BLaER1 treated with 17β-estradiol and CSF1 and Interleukin-3, amounts not matched to agents 10 nM and 100 nM (cell line): ENCODE results near the gene P2RY6.
"Not testable (repeated sequence)": the region's sequence is repeated elsewhere in the genome, so short reads cannot be mapped to it uniquely, and the experiment has no call there.

ENCODE experiments used
- H3K27ac ChIP-seq, 11 experiments: shearing (Covaris generic); formaldehyde crosslinking; 2 replicates each; pipeline ENCODE4 v1.8.1; 2022
- H3K27me3 ChIP-seq, 11 experiments: shearing (Covaris generic); formaldehyde crosslinking; 2 replicates each; pipeline ENCODE4 v1.8.1; 2022
- H3K36me3 ChIP-seq, 11 experiments: shearing (Covaris generic); formaldehyde crosslinking; 2 replicates each; pipeline ENCODE4 v1.8.1; 2022
- H3K4me1 ChIP-seq, 10 experiments: shearing (Covaris generic); formaldehyde crosslinking; 2 replicates each; pipeline ENCODE4 v1.8.1; 2022
- H3K4me2 ChIP-seq, 11 experiments: shearing (Covaris generic); formaldehyde crosslinking; 2 replicates each; pipeline ENCODE4 v1.8.1; 2022
- H3K4me3 ChIP-seq, 10 experiments: shearing (Covaris generic); formaldehyde crosslinking; 2 replicates each; pipeline ENCODE4 v1.8.1; 2022
- H3K9ac ChIP-seq, 11 experiments: shearing (Covaris generic); formaldehyde crosslinking; 2 replicates each; pipeline ENCODE4 v1.8.1; 2022
- H3K9me3 ChIP-seq, 11 experiments: shearing (Covaris generic); formaldehyde crosslinking; replicated peaks in 1 of 11; 2 replicates each; pipeline ENCODE4 v1.8.1; 2022
- H4K20me1 ChIP-seq, 11 experiments: shearing (Covaris generic); formaldehyde crosslinking; 2 replicates each; pipeline ENCODE4 v1.8.1; 2022
- Cebpa-rat ChIP-seq, 11 experiments: shearing (Covaris generic); IDR thresholded peaks; 2 replicates each; pipeline ENCODE4 v1.8.1; 2022

Gene P2RY6

GRCh38 chr11:73229321-73229895 lies 42.7 kb upstream of the P2RY6 start:
- no peaks in the 10 kb centered on the region for H4K20me1 ChIP-seq
- H3K4me1 ChIP-seq, result peaks cover under 1 to 16% (median 11%) of the 10 kb centered on the region in 10 experiments; a peak in 17 of 20 replicates
- peak overlapping the region in 10 of 11 experiments; percentile 13 to 53 (median 38); a peak in 15 of 22 replicates for H3K4me2 ChIP-seq
- H3K9me3 ChIP-seq, result no peaks in the 10 kb centered on the region
- TF ChIP-seq Cebpa-rat (IDR thresholded peaks at IDR 0.05), result no peak
- H3K9ac ChIP-seq, result 0 out of 22 replicates have a peak overlapping the region, but pooled peaks of 2 of the 11 experiments have one; percentile 7 to 17
- H3K36me3 ChIP-seq, result no peaks in the 10 kb centered on the region
- H3K27me3 ChIP-seq, result no peaks in the 10 kb centered on the region
- no peak overlapping the region for H3K27ac ChIP-seq
- no peak overlapping the region for H3K4me3 ChIP-seq

GRCh38 chr11:73229896-73230875 lies 42.0 kb upstream of the P2RY6 start:
- H3K4me2 ChIP-seq, result peak overlapping the region in 10 of 11 experiments; percentile 13 to 53 (median 38); a peak in 16 of 22 replicates
- no peaks in the 10 kb centered on the region for H4K20me1 ChIP-seq
- peaks cover 0 to 12% (median 8%) of the 10 kb centered on the region in 10 experiments; a peak in 15 of 20 replicates for H3K4me1 ChIP-seq
- no peaks in the 10 kb centered on the region for H3K36me3 ChIP-seq
- H3K9me3 ChIP-seq, result no peaks in the 10 kb centered on the region
- no peak for TF ChIP-seq Cebpa-rat (IDR thresholded peaks at IDR 0.05)
- no peaks in the 10 kb centered on the region for H3K27me3 ChIP-seq
- H3K9ac ChIP-seq, result 0 out of 22 replicates have a peak overlapping the region, but pooled peaks of 2 of the 11 experiments have one; percentile 7 to 17
- no peak overlapping the region for H3K27ac ChIP-seq
- H3K4me3 ChIP-seq, result no peak overlapping the region

DNA sequence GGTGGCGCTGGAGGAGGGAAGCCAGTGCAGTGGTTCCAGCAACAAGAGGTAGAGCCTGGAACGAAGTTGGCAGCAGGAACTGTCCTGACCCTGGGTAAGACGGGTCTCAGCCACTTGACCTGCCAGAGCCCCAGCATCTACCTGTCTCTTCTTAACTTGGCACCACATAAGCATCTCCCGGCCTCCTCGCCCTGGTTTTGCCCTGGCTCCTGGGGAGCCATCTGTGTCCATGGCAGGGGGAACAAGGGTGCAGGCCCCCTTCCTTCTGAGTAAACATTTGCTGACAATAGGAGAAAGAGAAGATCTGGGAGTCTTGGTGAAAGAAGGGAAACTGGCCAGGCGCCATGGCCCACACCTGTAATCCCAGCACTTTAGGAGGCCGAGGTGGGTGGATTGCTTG lies 41.2 kb upstream of the P2RY6 start:
- H3K36me3 ChIP-seq, result no peaks in the 10 kb centered on the region
- no peaks in the 10 kb centered on the region for H3K27me3 ChIP-seq
- peaks cover 0 to 12% (median 8%) of the 10 kb centered on the region in 10 experiments; a peak in 15 of 20 replicates for H3K4me1 ChIP-seq
- no peak overlapping the region for H3K4me3 ChIP-seq
- no peaks in the 10 kb centered on the region for H3K9me3 ChIP-seq
- H3K9ac ChIP-seq, result no peak overlapping the region
- TF ChIP-seq Cebpa-rat (IDR thresholded peaks at IDR 0.05), result no peak
- H4K20me1 ChIP-seq, result no peaks in the 10 kb centered on the region
- no peak overlapping the region for H3K27ac ChIP-seq
- no peak overlapping the region for H3K4me2 ChIP-seq

- peaks cover 1 to 12% (median 9%) of the 10 kb centered on the region in 10 experiments; a peak in 18 of 20 replicates for H3K4me1 ChIP-seq
- H3K4me2 ChIP-seq, H3K4me3 ChIP-seq, H3K9me3 ChIP-seq, H3K27ac ChIP-seq, H3K9ac ChIP-seq, H4K20me1 ChIP-seq, H3K27me3 ChIP-seq, H3K36me3 ChIP-seq: not testable (repeated sequence)
Observed at GRCh38 chr11:73232487-73232886, 39.7 kb upstream of the P2RY6 start.

- TF ChIP-seq Cebpa-rat (IDR thresholded peaks at IDR 0.05), result no peak
- Histone ChIP-seq H3K9ac (no peak overlapping the region), H3K9me3 (no peaks in the 10 kb centered on the region), H3K27ac (no peak overlapping the region), H3K36me3 (no peaks in the 10 kb centered on the region), H3K4me2 (peak overlapping the region in 1 of 11 experiments; percentile 49; a peak in 1 of 22 replicates), H3K4me3 (no peak overlapping the region), H3K4me1 (peaks cover 6 to 19% (median 13%) of the 10 kb centered on the region in 10 experiments; a peak in 18 of 20 replicates), H3K27me3 (no peaks in the 10 kb centered on the region), H4K20me1 (no peaks in the 10 kb centered on the region)
Observed at GRCh38 chr11:73233211-73233610, 38.9 kb upstream of the P2RY6 start.

DNA sequence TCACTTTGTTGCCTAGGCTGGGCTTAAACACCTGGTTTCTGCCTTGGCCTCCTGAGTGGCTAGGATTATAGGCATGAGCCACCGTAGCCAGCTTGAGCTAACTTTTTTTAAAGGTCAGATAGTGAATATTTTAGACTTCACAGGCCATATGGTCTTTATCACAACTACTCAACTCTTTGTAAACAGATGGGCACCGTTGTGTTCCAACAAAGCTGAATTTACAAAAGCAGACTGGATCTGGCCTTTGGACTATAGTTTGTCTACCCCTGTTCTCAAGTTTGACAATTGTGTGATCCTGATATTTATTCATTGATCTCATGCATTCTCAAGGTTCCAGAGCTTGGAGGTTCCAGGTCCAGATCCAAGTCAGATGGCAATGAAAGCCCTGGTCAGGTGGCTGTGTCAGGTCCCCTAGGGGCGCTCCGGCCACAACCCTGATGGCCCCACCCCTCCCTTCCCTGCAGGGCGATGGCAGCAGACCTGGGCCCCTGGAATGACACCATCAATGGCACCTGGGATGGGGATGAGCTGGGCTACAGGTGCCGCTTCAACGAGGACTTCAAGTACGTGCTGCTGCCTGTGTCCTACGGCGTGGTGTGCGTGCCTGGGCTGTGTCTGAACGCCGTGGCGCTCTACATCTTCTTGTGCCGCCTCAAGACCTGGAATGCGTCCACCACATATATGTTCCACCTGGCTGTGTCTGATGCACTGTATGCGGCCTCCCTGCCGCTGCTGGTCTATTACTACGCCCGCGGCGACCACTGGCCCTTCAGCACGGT lies 38.3 kb upstream of the P2RY6 start:
- Histone ChIP-seq H3K4me1 (peaks cover 6 to 19% (median 13%) of the 10 kb centered on the region in 10 experiments; a peak in 18 of 20 replicates), H3K4me2 (no peak overlapping the region), H4K20me1 (no peaks in the 10 kb centered on the region), H3K4me3 (no peak overlapping the region), H3K27ac (no peak overlapping the region), H3K9me3 (no peaks in the 10 kb centered on the region), H3K27me3 (no peaks in the 10 kb centered on the region), H3K36me3 (no peaks in the 10 kb centered on the region), H3K9ac (no peak overlapping the region)
- TF ChIP-seq Cebpa-rat (IDR thresholded peaks at IDR 0.05), result no peak

DNA sequence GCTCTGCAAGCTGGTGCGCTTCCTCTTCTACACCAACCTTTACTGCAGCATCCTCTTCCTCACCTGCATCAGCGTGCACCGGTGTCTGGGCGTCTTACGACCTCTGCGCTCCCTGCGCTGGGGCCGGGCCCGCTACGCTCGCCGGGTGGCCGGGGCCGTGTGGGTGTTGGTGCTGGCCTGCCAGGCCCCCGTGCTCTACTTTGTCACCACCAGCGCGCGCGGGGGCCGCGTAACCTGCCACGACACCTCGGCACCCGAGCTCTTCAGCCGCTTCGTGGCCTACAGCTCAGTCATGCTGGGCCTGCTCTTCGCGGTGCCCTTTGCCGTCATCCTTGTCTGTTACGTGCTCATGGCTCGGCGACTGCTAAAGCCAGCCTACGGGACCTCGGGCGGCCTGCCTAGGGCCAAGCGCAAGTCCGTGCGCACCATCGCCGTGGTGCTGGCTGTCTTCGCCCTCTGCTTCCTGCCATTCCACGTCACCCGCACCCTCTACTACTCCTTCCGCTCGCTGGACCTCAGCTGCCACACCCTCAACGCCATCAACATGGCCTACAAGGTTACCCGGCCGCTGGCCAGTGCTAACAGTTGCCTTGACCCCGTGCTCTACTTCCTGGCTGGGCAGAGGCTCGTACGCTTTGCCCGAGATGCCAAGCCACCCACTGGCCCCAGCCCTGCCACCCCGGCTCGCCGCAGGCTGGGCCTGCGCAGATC lies 37.5 kb upstream of the P2RY6 start:
- H3K9me3 ChIP-seq, result no peaks in the 10 kb centered on the region
- no peaks in the 10 kb centered on the region for H4K20me1 ChIP-seq
- no peak overlapping the region for H3K4me3 ChIP-seq
- no peak overlapping the region for H3K9ac ChIP-seq
- H3K4me2 ChIP-seq, result no peak overlapping the region
- no peak for TF ChIP-seq Cebpa-rat (IDR thresholded peaks at IDR 0.05)
- no peaks in the 10 kb centered on the region for H3K36me3 ChIP-seq
- H3K27me3 ChIP-seq, result no peaks in the 10 kb centered on the region
- H3K27ac ChIP-seq, result no peak overlapping the region
- H3K4me1 ChIP-seq, result peaks cover 5 to 17% (median 11%) of the 10 kb centered on the region in 10 experiments; a peak in 18 of 20 replicates

GRCh38 chr11:73235236-73235786 lies 36.8 kb upstream of the P2RY6 start:
- peaks cover under 1 to 16% (median 12%) of the 10 kb centered on the region in 10 experiments; a peak in 17 of 20 replicates for H3K4me1 ChIP-seq
- no peak overlapping the region for H3K4me2 ChIP-seq
- H3K27me3 ChIP-seq, result no peaks in the 10 kb centered on the region
- no peaks in the 10 kb centered on the region for H4K20me1 ChIP-seq
- H3K36me3 ChIP-seq, result no peaks in the 10 kb centered on the region
- H3K9ac ChIP-seq, result no peak overlapping the region
- H3K9me3 ChIP-seq, result no peaks in the 10 kb centered on the region
- no peak overlapping the region for H3K27ac ChIP-seq
- TF ChIP-seq Cebpa-rat (IDR thresholded peaks at IDR 0.05), result no peak
- H3K4me3 ChIP-seq, result no peak overlapping the region
